H54 (cell line): ENCODE results near the gene LSM3.

Experiments
- DNase-seq: peaks from one replicate; pipeline ENCODE4 v3.0.0; 2011; ENCODE audit warnings: low spot score, mixed read lengths; ENCODE audit not compliant: insufficient read length
- FAIRE-seq: peaks from 3 replicates; lab custom pipeline; 2011; peaks lifted over from hg19 to GRCh38; lab: Jason Lieb, UNC
- POLR2A ChIP-seq: IDR thresholded peaks from 2 replicates; pipeline ENCODE4 v1.6.1; 2011; ENCODE audit warnings: low read depth, mild to moderate bottlenecking, low read length

The LSM3 gene

DNA sequence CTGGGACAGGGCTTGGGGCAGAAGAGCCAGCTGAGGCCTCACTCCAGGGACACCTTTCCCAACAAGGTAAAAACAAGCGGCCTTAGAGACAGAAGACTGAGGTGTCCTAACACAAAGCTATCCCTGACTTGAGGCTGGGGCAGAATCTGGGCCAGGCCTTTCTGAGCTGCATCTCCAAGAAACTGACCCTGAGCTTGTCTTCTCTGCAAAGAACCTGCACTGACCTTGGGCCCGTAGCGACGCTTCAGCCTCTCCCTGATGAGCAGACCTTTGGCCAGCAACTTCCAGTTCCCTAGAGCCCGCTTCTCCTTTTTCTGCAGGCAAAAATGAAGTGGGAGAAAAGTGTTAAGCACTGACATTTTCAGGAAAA, 31.6 kb upstream of the LSM3 start:
- DNase-seq (no peak), FAIRE-seq (no peak)
- TF ChIP-seq POLR2A = no peak

DNA sequence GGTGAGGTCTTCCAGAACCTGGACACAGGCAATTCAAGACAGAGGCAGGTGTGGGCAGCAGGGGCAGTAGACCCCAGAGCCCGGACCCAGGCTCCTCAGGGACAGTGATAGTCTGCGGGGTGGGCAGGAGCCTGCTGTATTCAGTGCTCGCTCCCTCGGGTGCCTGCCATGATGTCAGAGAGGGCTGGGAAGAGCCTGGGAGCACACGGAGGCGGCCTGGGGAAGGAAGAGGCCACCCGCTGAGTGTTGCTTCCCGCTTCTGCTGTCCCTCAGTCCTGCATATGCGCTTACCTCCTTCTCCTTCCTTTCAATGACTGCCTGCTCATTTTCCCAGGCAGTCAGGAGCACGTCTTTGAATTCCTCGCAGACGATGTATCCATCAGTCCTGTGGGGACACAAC, 31.0 kb upstream of the LSM3 start:
- no peak for FAIRE-seq
- TF ChIP-seq POLR2A = no peak
- DNase-seq = no peak

DNA sequence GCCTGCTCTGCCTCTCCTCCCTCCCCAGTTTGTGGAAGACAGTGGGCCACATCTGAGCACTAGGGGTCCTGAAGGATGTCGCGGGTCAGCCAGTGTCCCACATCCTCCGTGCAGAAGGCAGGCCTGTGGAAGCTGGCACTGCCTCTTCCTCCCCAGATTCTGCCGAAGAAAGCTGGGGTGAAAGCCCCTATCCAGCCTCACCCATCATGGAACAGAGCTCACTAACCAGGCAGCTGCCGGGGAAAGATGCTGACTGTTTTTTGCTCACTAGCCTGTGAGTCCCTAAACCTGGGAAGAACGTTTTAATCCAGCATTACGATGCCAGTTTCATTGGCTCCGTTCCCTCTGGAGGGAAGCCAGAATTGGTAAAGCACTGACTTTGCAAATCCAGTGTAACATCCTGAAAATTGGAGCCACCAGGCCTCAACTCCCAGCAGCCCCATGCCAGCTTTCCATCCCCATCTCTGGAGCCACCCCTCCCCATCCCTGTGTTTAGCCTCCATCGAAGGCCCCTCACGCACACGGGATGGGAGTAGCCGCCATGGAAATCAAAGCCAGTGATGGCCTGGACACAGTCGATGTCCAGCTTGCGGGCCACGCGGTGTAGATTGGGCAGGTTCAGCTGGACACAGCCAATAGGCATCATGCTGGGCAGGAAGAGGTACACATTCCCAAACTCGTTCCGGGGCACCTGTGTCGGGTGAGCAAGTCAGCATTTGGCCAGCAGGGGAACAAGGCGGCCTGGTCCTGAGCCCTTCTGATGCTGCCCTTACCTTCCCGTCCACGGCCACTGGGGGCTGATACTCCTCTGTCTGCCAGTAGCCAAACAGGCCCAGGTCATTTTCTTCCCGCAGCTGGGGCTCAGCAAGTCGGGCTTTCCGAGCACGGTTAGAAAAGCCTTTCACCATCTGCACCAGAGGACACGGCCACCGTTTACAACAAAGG, 30.3 kb upstream of the LSM3 start:
- DNase-seq (no peak), FAIRE-seq (no peak)
- TF ChIP-seq POLR2A = no peak

DNA sequence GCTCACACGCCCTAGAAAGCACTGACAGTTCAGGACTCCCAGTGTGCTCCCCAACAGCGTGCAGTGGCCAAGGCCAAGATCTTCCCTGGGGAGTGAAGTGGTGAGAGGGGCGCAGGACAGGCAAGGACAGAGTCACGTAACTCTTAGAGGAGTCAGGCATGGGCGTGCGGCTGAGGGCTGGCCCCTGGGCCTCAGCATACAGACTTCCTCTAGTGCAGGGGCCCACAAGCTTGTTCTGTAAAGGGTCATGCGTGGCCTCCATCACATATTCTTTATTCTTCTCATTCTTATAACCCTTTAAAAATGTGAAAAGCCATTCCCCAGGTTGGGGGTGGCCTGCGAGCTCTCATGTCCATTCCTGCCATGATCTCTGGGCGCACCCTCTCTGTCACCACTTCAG, 28.5 kb upstream of the LSM3 start:
- TF ChIP-seq POLR2A = no peak
- FAIRE-seq (no peak), DNase-seq (no peak)

DNA sequence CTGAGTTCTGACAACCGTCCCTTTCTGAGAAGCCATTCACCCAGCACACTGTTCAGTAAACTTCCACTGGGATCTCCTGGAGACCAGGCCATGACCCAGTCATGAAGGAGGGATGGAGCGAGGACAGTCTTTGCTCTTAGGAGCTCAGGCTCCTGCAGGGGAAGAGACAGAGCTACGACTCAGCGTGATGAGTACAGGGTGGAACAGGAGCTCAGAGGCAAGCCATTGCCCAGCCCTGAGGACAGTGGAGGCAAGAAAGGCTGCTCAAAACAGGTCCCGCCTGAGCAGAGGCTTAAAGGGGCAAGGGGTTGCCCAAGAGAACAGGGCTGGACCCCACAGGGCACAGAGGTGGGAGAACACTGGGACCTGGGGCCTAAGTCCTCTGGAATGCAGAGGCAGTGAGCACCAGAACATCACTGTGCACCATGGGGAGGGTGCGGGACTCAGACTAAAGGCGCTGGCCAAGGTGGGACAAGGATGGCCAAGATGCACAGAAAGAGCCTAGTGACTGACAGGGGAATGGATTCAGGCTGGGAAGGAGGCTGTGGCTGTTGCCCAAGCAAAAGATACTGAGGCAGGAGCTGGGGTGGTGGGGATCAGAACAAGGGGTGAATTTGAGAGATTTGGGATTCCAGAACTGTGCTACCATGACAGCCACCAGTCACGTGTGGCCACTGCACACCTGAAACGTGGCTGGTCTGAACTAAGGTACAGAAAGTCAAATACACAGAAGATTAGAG, 28.0 kb upstream of the LSM3 start:
- no peak for TF ChIP-seq POLR2A
- FAIRE-seq = no peak

DNA sequence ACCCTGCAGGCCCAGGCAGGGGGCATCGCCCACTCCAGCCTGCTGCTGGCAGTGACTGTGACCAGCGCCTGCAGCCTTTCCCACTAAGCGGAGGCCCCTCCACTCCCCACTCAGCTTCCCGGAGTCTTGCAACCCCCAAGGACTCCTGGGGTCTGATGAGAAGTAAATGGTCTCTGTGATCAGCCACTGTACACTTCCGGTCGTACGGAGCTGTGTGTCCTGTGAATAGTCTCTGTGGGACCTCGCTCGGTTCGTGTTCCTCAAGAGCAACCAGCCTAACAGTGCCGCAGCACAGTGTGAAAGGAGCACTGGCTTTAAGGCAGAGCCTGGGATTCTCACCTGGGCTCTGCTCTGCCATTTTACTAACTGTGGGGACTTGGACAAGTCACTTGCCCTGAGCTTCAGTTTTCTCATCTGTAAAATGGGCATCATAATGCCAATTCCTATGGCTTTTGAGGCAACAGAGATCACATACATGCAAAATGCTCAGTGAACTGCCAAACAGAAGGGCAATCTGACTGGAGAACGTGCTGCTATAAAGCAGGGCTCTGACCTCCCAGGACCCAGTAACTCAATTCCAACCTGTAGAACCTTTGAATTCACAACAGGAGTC, 27.0 kb upstream of the LSM3 start:
- no peak for DNase-seq
- no peak for TF ChIP-seq POLR2A
- no peak for FAIRE-seq

More for the DNA sequence above, 28.0 kb upstream of the LSM3 start:
- no peak for DNase-seq

DNA sequence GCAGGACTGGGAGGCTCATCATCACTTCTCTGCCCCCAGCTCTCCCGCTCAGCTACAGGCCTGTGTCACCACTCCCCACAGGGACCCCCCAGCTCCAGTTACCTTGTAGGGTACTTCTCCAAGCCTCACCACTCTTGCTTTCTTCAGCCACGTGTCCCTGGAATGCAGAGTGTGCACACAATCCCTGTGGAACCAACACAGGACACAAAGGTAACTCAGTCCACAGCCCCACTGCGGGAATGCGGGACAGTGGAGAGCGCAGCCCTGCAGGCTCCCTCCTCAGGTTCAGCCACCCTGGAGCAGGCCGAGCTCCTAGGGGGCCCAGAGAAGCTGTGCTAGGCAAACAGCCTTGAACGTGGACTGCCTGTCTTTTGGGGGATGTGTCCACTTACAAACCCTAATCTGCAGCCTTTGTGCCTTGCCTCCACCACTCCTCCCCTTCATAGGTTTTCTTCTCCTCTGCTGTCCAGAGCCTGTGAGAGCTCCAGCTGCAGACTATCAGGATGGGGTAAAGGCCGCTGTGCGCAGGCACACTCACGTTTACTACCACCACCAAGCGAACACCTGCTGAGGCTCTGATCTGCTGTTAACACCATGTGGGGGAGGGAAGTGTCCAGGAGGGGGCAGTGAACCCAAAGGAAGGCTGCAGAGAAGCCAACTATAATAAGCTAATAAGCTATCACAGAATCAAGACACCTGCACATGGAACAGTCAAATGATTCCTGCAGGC, 26.2 kb upstream of the LSM3 start:
- FAIRE-seq = no peak
- no peak for TF ChIP-seq POLR2A
- DNase-seq = no peak

DNA sequence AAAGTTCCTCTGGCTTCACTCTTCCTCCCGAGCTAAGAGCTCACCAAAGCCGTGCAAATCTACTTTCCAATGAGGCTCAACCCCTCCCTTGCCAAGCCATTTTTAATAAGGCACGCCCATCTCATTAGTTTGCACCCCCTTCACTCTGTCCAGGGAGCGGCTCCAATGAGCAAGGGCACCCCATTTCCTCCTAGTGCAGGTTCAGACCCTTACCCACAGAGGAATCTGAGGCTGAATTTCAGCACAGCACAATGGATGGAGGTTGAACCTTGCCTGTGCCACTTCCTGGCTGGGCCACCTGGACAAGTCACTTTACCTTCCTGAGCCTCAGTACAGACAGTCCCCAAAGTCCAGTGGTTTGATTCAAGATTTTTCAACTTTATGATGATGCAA, 25.7 kb upstream of the LSM3 start:
- no peak for DNase-seq
- no peak for FAIRE-seq
- TF ChIP-seq POLR2A = no peak

DNA sequence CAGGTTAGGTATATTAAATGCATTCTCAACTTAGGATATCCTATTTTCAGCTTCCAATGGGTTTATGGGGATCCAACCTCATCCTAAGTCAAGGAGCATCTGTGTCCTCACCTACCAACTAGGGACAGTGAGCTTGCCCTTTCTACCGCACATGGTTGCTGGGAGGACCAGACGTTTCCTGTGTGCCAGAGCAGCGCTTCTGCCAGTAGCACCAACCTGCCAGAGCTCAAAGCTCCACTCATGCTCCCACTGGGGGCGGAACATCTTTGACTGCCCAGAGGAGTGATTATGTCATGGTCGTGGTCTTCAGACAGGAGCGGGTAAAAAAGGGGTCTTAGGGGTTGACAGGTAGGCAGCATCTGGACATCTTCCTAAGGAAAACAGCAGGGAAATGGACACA, 25.0 kb upstream of the LSM3 start:
- DNase-seq (no peak), FAIRE-seq (no peak)
- TF ChIP-seq POLR2A = no peak

DNA sequence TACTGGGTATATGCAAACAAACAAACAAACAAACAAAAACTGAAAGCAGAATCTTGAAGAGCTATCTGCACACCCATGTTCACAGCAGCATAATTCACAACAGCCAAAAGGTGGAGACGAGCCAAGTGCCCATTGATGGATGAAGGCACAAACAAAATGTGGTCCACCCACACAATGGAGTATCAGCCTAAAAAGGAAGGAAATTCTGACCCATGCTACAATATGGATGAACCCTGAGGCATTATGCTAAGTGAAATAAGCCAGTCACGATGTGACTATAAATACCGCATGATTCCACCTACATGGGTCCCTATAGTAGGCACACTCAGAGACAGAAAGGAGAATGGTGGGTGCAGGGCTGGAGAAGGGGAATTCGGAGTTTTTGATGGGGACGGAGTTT, 24.3 kb upstream of the LSM3 start:
- DNase-seq (no peak), FAIRE-seq (no peak)
- no peak for TF ChIP-seq POLR2A

DNA sequence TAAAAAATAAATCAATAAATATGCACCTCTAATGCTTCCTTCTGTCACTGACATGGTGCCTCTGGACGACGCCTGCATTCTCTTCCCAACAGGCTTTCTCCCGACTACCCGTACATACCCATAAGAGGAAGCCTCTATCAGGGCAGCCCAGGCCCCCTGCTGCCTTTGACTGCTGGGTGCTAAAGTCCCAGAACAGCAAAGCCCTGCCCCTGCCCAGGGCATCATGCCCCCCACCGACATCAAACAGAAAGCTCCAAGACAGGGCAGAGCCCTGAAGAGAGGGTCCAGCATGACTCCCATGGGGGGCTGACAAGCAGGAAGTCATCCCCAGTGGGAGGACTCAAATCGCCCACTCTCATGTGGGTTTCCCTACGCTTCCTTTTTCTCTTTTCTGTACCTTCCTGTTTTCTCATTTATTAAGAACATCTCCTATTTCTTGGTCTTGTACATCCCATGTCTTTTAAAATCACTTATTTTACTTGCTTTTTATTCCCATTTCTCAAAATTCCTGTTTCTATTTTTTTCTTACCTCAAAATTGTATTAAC, 23.6 kb upstream of the LSM3 start:
- FAIRE-seq (no peak), DNase-seq (no peak)
- TF ChIP-seq POLR2A = no peak

DNA sequence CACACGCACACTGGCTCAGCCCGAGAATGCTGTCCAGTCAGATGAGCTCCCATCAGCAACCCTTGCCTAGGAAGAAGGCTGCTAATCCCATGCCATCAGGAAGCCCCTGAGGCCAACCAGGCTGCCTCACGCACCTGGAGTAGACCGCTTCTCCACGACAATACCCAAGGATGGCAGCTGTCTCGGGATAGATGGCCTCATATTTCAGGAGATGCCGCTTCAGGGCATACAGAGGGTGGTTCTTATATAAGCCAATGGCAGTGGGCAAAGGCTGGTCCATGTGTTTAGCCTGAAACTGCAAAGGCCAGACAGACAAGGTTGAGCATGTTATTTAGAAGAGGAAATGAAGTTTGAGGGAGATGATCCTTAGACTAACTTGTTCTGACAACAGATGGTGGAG, 22.4 kb upstream of the LSM3 start:
- no peak for TF ChIP-seq POLR2A
- FAIRE-seq (no peak), DNase-seq (no peak)

DNA sequence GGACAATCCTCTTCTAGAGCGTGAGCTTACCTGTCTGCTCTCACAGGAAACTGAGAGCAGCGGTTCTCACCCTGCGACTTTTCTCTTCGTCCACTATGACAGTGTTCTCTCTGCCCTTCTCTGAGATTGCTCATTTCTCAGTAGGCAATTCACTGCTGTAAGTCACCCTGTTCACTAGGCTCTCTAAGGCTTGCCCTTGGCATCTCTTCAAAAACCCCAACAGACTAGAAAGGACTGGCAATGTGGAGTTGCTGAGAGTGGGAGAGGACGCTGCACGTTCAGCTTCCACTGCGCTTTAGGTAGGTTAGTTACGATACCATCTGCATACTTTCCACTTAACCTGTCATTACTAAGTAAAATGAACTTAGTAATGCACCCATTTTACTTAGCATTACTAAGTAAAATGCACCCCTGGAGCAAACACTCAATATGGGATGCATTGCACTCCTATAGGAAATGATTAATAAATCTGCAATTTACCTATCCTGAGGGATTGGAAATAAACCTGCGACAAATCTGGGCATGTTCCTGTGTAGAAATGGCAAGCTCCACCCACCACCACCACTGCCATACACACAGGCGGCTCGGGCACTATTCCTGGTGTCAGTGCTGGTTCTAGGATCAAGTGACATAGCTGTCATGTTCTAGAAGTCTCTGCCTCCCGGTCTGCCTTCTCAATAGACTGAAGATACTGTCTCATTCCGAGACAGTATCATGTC, 21.6 kb upstream of the LSM3 start:
- no peak for TF ChIP-seq POLR2A
- no peak for DNase-seq
- FAIRE-seq = no peak

DNA sequence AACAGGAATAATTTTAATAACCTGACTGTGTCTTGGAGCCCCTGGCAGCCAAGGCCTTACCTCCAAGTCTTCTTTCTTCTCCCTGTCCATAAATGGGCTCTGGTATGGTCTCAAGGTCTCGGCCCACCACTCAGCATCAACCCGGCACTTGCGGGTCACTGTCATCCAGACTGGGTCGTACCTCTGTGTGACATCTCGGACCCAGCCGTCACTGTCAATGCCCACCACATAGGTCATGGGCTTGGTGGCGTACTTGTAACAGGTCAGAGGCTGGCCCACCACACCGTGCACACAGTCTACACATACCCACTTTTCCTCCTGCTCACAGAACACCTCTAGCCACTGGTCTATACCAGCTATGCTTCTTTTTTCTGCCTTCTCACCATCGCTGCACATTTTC, 20.7 kb upstream of the LSM3 start:
- no peak for DNase-seq
- FAIRE-seq = no peak
- TF ChIP-seq POLR2A = no peak
